Neural crest cell (in vitro differentiated cells): ENCODE results near the gene GNAL. TPM values are rescaled to one million over a fixed set of nuclear protein-coding genes. Genes with fewer than 3 reads are reported as not detected.

ENCODE experiments used
- DNase-seq: peaks from one replicate; pipeline ENCODE4 v3.0.0; 2021; ENCODE audit warnings: low read depth, mixed read lengths, low spot score
- H3K27ac Mint-ChIP-seq: one replicate; pipeline ENCODE4 v1.8.0; 2021; ENCODE audit warnings: mild to moderate bottlenecking, mixed read lengths; ENCODE audit not compliant: unreplicated experiment
- H3K27me3 Mint-ChIP-seq: 2 replicates; pipeline ENCODE4 v1.8.0; 2021; ENCODE audit warnings: low read depth, mild to moderate bottlenecking, mixed read lengths
- H3K36me3 Mint-ChIP-seq: 2 replicates; pipeline ENCODE4 v1.8.0; 2021; ENCODE audit warnings: low read depth, mild to moderate bottlenecking, mixed read lengths
- H3K4me1 Mint-ChIP-seq: 2 replicates; pipeline ENCODE4 v1.8.0; 2021; ENCODE audit warnings: mixed read lengths
- H3K4me3 Mint-ChIP-seq: one replicate; pipeline ENCODE4 v1.8.0; 2021; ENCODE audit warnings: mild to moderate bottlenecking, mixed read lengths
- H3K9me3 Mint-ChIP-seq: 2 replicates; pipeline ENCODE4 v1.8.0; 2021; ENCODE audit warnings: mixed read lengths
- CTCF ChIP-seq: fragments of 200-600 bp; sonication (generic); conservative IDR thresholded peaks from 2 replicates; pipeline ENCODE4 v1.5.0; 2021; ENCODE audit warnings: antibody characterized with exemption, mild to moderate bottlenecking
- total RNA-seq: library from RNA; stranded (reverse); gene quantifications from 2 replicates; pipeline ENCODE4 v1.2.1, GENCODE V29; 2021

The GNAL gene
- total RNA-seq, 1 donor from 2014 or later: 20.4 TPM

DNA sequence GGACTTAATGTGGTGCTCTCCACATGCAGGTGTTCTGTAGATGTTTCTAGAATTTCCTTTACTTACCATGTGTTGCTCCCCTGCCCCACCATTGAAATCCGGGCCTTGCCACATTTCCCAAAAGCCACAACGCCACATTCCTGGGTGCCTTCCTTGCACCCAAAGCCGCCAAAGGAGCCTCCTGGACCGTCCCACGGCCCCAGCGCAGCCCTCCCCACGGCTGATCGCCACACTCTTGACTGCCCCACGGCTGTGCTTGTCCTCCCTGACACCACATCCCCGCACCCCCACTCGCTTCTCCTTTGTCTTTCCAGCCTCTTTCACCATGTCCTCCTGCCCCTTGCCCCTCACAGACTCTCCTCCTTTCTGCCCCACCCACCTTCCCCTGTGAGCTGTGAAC lies 121.9 kb downstream of the GNAL start:
- Mint-ChIP-seq H3K9me3 (no peaks in the 10 kb centered on the region), H3K4me1 (no peaks in the 10 kb centered on the region), H3K27me3 (no peaks in the 10 kb centered on the region), H3K4me3 (no peak overlapping the region), H3K36me3 (no peaks in the 10 kb centered on the region), H3K27ac (no peak overlapping the region)
- DNase-seq: no peak
- TF ChIP-seq CTCF: no peak

GRCh38 chr18:11817229-11817628 lies 128.2 kb downstream of the GNAL start:
- Mint-ChIP-seq H3K4me3 (no peak overlapping the region), H3K27me3 (no peaks in the 10 kb centered on the region), H3K4me1 (no peaks in the 10 kb centered on the region), H3K27ac (no peak overlapping the region), H3K9me3 (no peaks in the 10 kb centered on the region), H3K36me3 (no peaks in the 10 kb centered on the region)
- DNase-seq: no peak
- no peak for TF ChIP-seq CTCF

- TF ChIP-seq CTCF: no peak
- no peaks in the 10 kb centered on the region for H3K36me3 Mint-ChIP-seq
- H3K4me1 Mint-ChIP-seq: peaks cover 3% of the 10 kb centered on the region
- no peak overlapping the region for H3K27ac Mint-ChIP-seq
- no peak overlapping the region for H3K4me3 Mint-ChIP-seq
- DNase-seq: no peak
- H3K27me3 Mint-ChIP-seq: no peaks in the 10 kb centered on the region
- H3K9me3 Mint-ChIP-seq: no peaks in the 10 kb centered on the region
These were observed 129.6 kb downstream of the GNAL start for GRCh38 chr18:11818486-11819203.

DNA sequence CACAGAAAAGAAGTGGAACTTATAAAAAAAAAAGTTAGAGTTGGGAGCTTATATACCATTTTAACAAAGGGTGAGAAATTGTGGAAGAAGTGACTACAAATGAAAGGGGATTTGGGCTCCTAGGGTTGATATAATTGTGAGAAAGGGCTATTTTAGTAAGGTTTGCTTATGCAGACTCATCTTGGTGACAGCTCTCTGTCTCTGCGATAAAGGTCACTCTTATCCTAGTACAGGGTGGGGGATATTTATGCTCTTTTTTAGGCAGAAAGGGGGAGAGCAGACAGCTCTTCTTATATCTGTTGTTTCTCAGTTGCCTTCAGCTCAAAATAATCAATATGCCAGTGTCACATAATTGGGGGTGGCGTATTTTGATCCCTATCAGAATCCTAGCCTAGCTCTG lies 130.9 kb downstream of the GNAL start:
- DNase-seq: no peak
- H3K27me3 Mint-ChIP-seq: no peaks in the 10 kb centered on the region
- no peak overlapping the region for H3K27ac Mint-ChIP-seq
- H3K9me3 Mint-ChIP-seq: no peaks in the 10 kb centered on the region
- no peak overlapping the region for H3K4me3 Mint-ChIP-seq
- H3K4me1 Mint-ChIP-seq: peaks cover 3% of the 10 kb centered on the region
- TF ChIP-seq CTCF: no peak
- H3K36me3 Mint-ChIP-seq: no peaks in the 10 kb centered on the region

DNA sequence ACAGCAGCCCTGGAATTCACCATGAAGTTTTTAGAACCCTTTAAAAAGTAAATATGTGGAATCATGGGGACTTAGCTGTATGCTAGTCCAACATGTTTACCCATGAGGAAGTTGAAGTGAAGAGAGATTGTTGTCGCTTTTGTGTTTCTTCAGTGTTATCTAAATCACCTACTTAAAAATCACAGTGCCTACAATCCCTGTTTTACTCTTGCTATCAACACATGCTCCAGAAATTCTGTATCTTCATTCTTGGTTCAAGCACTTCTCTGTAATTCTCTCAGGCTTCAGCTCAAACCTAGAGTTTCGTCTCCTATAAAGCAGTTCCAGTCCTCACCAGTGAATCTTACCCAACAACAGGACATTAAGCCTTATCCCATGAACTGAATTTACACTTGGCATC lies 131.6 kb downstream of the GNAL start:
- Mint-ChIP-seq H3K4me1 (peaks cover 3% of the 10 kb centered on the region), H3K4me3 (no peak overlapping the region), H3K9me3 (no peaks in the 10 kb centered on the region), H3K36me3 (no peaks in the 10 kb centered on the region), H3K27me3 (no peaks in the 10 kb centered on the region), H3K27ac (no peak overlapping the region)
- no peak for TF ChIP-seq CTCF
- DNase-seq: no peak
